ENCODE data around the gene POSTN.

- TF ChIP-seq CTCF (conservative IDR thresholded peaks at IDR 0.05) (no peak), EZH2 (IDR thresholded peaks at IDR 0.05; ENCODE audit: low read depth) (no peak)
These were observed 67.5 kb downstream of the POSTN start for GRCh38 chr13:37531049-37531448.

Measured in PC-9 (cell line).